GM19043 (cell line): Measurements from ENCODE around the gene PGK2.

Experiments used
- ATAC-seq: cut with Tn5 transposase; IDR thresholded peaks from one replicate; pipeline ENCODE4 v1.9.1; 2021; ENCODE audit warnings: low read depth; ENCODE audit not compliant: unreplicated experiment

The PGK2 gene

DNA sequence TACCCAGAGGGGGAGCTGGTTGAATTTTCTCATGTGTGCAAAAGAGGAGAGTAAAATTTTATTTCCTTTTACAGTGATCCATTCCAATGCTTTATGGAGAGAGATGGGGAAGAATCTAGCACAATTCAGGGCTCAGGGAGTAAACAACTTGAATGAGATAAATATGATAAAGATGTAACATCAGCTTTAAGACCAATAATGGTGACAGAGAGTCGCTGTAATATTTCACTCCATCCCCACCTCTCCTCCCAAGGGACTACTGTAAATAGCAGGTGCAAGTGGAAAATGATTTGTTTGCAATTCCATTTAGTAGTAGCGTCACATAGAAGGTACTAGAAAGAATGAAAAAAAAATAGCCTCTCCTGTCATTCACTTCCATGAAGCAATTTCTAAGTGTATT, 47.7 kb downstream of the PGK2 start:
- ATAC-seq = no peak

DNA sequence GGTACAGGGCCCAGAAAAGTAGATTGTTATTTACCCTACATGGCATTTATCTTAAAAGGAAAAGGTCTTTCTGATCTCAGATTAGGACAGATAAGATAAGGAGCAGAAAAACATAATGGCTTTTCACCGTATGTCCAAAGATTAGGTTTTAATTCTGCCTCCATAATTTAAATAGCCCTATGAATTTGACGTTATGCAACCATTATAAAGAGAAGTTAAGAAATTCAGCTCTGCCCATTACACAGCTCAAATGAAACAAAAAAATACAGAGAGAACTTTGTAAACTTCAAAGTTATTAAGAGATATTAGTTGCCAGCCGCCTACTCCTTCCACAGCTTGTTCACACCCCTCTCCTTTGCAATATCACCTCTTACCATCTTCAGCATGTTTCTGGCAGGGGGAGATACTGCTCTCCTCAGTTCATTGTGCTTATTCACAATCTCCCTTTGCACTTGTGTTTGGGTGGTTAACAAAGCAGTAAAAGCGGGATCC, 51.0 kb downstream of the PGK2 start:
- ATAC-seq = no peak
